Karpas-422 (cell line): ENCODE data around the gene SEMA3G. TPM values are rescaled to one million over a fixed set of nuclear protein-coding genes. Genes with fewer than 3 reads are reported as not detected.

Source experiments
- DNase-seq: peaks from one replicate; pipeline ENCODE4 v3.0.0-alpha.2; 2015
- H2AFZ ChIP-seq: fragments of 200-600 bp; sonication (generic); 2 replicates; pipeline ENCODE4 v1.6.1; 2014; ENCODE audit warnings: antibody characterized with exemption, low read length, mixed read lengths
- H3K27ac ChIP-seq: fragments of 200-600 bp; sonication (generic); 2 replicates; pipeline ENCODE4 v1.5.1; 2014; ENCODE audit warnings: mild to moderate bottlenecking, low read length, moderate library complexity
- H3K27me3 ChIP-seq: fragments of 200-600 bp; sonication (generic); 2 replicates; pipeline ENCODE4 v1.6.1; 2014; ENCODE audit warnings: low read length, mixed read lengths
- H3K36me3 ChIP-seq: fragments of 200-600 bp; sonication (generic); 2 replicates; pipeline ENCODE4 v1.6.1; 2014; ENCODE audit warnings: low read length, mixed read lengths; ENCODE audit not compliant: insufficient read depth
- H3K4me1 ChIP-seq: fragments of 200-600 bp; sonication (generic); 2 replicates; pipeline ENCODE4 v1.6.1; 2014; ENCODE audit warnings: mild to moderate bottlenecking, low read length, mixed read lengths
- H3K4me2 ChIP-seq: fragments of 200-600 bp; sonication (generic); 2 replicates; pipeline ENCODE4 v1.6.1; 2014; ENCODE audit warnings: low read length, low read depth, mild to moderate bottlenecking; ENCODE audit not compliant: poor library complexity, severe bottlenecking
- H3K4me3 ChIP-seq: fragments of 200-600 bp; sonication (generic); 2 replicates; pipeline ENCODE4 v1.5.1; 2014; ENCODE audit warnings: mild to moderate bottlenecking, antibody characterized with exemption, low read length, mixed read lengths
- H3K79me2 ChIP-seq: fragments of 200-600 bp; sonication (generic); 2 replicates; pipeline ENCODE4 v1.6.1; 2014; ENCODE audit warnings: mild to moderate bottlenecking, low read length, mixed read lengths
- H3K9ac ChIP-seq: fragments of 200-600 bp; sonication (generic); 2 replicates; pipeline ENCODE4 v1.6.0; 2014; ENCODE audit warnings: low read length
- H3K9me2 ChIP-seq: fragments of 200-600 bp; sonication (generic), shearing (Covaris generic); replicated peaks from 2 replicates; pipeline ENCODE4 v1.6.0; 2014; ENCODE audit warnings: mild to moderate bottlenecking, low read length, moderate library complexity; ENCODE audit not compliant: insufficient read depth
- H3K9me3 ChIP-seq: fragments of 300-700, 200-600 bp; sonication (generic); 2 replicates; pipeline ENCODE4 v1.6.1; 2014; ENCODE audit warnings: low read length, mixed read lengths
- H4K20me1 ChIP-seq: fragments of 200-600 bp; sonication (generic); 2 replicates; pipeline ENCODE4 v1.6.1; 2014; ENCODE audit warnings: mild to moderate bottlenecking, antibody characterized with exemption, low read length, low read depth; ENCODE audit not compliant: insufficient read depth
- total RNA-seq: library from RNA; depleted of rRNA; stranded (reverse); fragments of >200 nt; shearing (Covaris generic); gene quantifications from 2 replicates; pipeline ENCODE4 v1.2.3, GENCODE V29; 2014; ENCODE audit warnings: low replicate concordance

The SEMA3G gene
- total RNA-seq, 1 experiment from 2014 or later = not detected

DNA sequence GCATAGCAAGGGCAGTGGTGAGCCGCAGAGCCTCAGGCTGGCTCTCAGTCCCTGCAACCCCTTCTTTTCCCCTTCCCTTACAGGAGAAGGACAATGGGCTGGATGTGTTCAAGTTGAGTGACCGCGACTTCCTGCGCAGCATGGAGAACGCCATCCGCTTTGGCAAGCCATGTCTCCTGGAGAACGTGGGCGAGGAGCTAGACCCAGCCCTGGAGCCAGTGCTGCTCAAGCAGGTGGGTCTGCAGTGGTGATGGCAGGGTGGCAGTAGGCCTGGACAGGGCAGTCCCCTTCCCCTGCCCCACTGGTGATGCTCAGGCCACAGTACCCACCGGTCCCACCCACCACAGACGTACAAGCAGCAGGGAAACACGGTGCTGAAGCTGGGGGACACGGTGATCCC, 53.8 kb downstream of the SEMA3G start:
- H3K27me3 ChIP-seq = no peaks in the 10 kb centered on the region
- peaks cover 25% of the 10 kb centered on the region for H3K4me1 ChIP-seq
- H3K9ac ChIP-seq = no peak overlapping the region
- H3K79me2 ChIP-seq = no peaks in the 10 kb centered on the region
- H3K27ac ChIP-seq = no peak overlapping the region
- no peaks in the 10 kb centered on the region for H3K9me2 ChIP-seq
- no peak overlapping the region for H3K4me2 ChIP-seq
- no peak for DNase-seq
- H3K9me3 ChIP-seq = no peaks in the 10 kb centered on the region
- no peaks in the 10 kb centered on the region for H4K20me1 ChIP-seq
- H3K4me3 ChIP-seq = no peak overlapping the region
- no peaks in the 10 kb centered on the region for H3K36me3 ChIP-seq
- no peak overlapping the region for H2AFZ ChIP-seq

DNA sequence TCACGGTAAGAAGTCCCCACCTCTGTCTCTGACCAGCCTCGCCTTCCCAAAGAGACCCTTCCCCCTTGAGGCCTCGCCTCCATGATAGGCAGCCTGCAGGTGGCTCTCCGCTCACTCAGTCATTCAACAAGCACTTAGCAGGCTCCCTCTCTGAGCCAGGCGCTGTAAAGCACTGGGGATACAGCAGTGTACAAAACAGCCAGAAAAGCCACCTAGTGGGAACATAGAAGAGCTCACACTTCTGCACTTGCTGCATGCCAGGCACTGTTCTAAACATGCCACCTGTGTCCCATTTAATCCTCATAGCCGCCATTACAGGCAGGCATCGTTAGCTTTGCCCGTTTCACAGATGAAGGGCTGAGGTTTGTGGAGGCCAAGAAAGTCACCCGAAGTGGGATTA, 56.0 kb downstream of the SEMA3G start:
- H3K79me2 ChIP-seq = no peaks in the 10 kb centered on the region
- no peak overlapping the region for H3K4me3 ChIP-seq
- H3K9me2 ChIP-seq = no peaks in the 10 kb centered on the region
- H3K9me3 ChIP-seq = no peaks in the 10 kb centered on the region
- no peaks in the 10 kb centered on the region for H3K27me3 ChIP-seq
- peak; percentile 76 for DNase-seq
- H3K27ac ChIP-seq = no peak overlapping the region
- no peak overlapping the region for H2AFZ ChIP-seq
- no peak overlapping the region for H3K9ac ChIP-seq
- H3K4me1 ChIP-seq = peaks cover 45% of the 10 kb centered on the region
- no peaks in the 10 kb centered on the region for H4K20me1 ChIP-seq
- no peak overlapping the region for H3K4me2 ChIP-seq
- H3K36me3 ChIP-seq = no peaks in the 10 kb centered on the region

DNA sequence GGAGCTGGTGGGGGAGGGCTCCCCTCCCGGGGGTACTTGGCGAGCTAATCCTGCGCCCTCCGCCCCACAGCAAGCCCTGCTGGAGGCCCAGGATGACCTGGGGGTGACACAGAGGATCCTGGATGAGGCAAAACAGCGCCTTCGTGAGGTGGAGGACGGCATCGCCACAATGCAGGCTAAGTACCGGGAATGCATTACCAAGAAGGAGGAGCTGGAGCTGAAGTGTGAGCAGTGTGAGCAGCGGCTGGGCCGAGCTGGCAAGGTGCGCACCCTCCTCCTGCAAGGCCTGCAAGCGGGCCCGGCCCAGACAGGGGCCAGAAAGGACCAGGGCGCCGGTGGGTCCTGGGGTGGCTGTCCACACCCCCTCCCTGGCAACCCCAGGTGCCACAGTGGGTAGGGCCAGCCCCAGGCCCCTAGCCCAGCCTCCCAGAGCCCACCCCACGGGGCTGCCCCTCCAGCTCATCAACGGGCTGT, 56.5 kb downstream of the SEMA3G start:
- Histone ChIP-seq H3K79me2 (no peaks in the 10 kb centered on the region), H3K4me2 (peak overlapping the region; percentile 77), H3K9me2 (no peaks in the 10 kb centered on the region), H3K27me3 (no peaks in the 10 kb centered on the region), H4K20me1 (no peaks in the 10 kb centered on the region), H3K4me3 (no peak overlapping the region; the same call in 1 of the 2 replicates), H3K4me1 (peaks cover 47% of the 10 kb centered on the region), H2AFZ (no peak overlapping the region), H3K36me3 (no peaks in the 10 kb centered on the region), H3K9ac (peak overlapping the region; percentile 74; the same call in 1 of the 2 replicates), H3K9me3 (no peaks in the 10 kb centered on the region), H3K27ac (peak overlapping the region; percentile 92; the same call in 1 of the 2 replicates)
- DNase-seq = peak; percentile 70

DNA sequence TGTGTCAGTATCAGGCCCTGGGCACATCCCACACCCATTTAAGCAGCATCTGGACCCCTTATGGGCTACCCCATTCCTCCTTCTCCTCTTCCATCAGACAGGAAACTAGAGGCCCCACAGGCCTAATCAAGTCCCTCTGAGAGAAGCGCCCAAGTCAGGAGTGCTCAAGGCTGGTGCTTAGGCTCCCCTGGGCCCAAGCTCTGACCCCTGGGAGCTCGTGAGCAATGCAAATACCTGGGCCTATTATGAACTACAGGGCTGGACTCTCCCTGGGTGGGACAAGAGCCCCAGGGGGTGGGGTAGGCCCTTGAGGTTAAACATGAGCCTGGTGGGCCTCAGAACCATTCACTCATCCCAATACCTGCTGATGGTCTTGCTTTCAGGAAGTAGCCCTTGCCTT, 57.4 kb downstream of the SEMA3G start:
- no peaks in the 10 kb centered on the region for H3K27me3 ChIP-seq
- H3K27ac ChIP-seq = peak overlapping the region; percentile 92
- H3K9me3 ChIP-seq = no peaks in the 10 kb centered on the region
- peak overlapping the region; percentile 58 for H3K4me3 ChIP-seq
- H3K4me2 ChIP-seq = peak overlapping the region; percentile 77
- no peaks in the 10 kb centered on the region for H3K9me2 ChIP-seq
- DNase-seq = peak; percentile 95
- H3K36me3 ChIP-seq = no peaks in the 10 kb centered on the region
- no peak overlapping the region for H2AFZ ChIP-seq
- H4K20me1 ChIP-seq = no peaks in the 10 kb centered on the region
- H3K4me1 ChIP-seq = peaks cover 47% of the 10 kb centered on the region
- H3K9ac ChIP-seq = peak overlapping the region; percentile 74
- H3K79me2 ChIP-seq = no peaks in the 10 kb centered on the region

GRCh38 chr3:52385157-52385556, 59.7 kb downstream of the SEMA3G start:
- Histone ChIP-seq H3K4me2 (peak overlapping the region; percentile 8), H2AFZ (no peak overlapping the region)

GRCh38 chr3:52384019-52384761, 60.7 kb downstream of the SEMA3G start:
- no peak overlapping the region for H3K27ac ChIP-seq
- H3K9me3 ChIP-seq = no peaks in the 10 kb centered on the region
- H3K4me2 ChIP-seq = no peak overlapping the region
- H3K9me2 ChIP-seq = no peaks in the 10 kb centered on the region
- H4K20me1 ChIP-seq = no peaks in the 10 kb centered on the region
- H3K9ac ChIP-seq = no peak overlapping the region
- no peaks in the 10 kb centered on the region for H3K36me3 ChIP-seq
- H3K4me3 ChIP-seq = no peak overlapping the region
- no peak overlapping the region for H2AFZ ChIP-seq
- peaks cover 48% of the 10 kb centered on the region for H3K4me1 ChIP-seq
- no peaks in the 10 kb centered on the region for H3K27me3 ChIP-seq
- no peak for DNase-seq
- no peaks in the 10 kb centered on the region for H3K79me2 ChIP-seq

More at GRCh38 chr3:52385157-52385556, 59.7 kb downstream of the SEMA3G start:
- H3K4me3 ChIP-seq = no peak overlapping the region
- H3K27me3 ChIP-seq = no peaks in the 10 kb centered on the region
- 0 out of 2 replicates have a peak overlapping the region, but pooled peaks have one; percentile 10 for H3K9ac ChIP-seq
- no peaks in the 10 kb centered on the region for H3K9me2 ChIP-seq
- no peak overlapping the region for H3K27ac ChIP-seq
- H3K9me3 ChIP-seq = no peaks in the 10 kb centered on the region
- no peaks in the 10 kb centered on the region for H3K36me3 ChIP-seq
- H3K79me2 ChIP-seq = no peaks in the 10 kb centered on the region
- DNase-seq = peak; percentile 93
- H4K20me1 ChIP-seq = no peaks in the 10 kb centered on the region
- H3K4me1 ChIP-seq = peaks cover 47% of the 10 kb centered on the region

DNA sequence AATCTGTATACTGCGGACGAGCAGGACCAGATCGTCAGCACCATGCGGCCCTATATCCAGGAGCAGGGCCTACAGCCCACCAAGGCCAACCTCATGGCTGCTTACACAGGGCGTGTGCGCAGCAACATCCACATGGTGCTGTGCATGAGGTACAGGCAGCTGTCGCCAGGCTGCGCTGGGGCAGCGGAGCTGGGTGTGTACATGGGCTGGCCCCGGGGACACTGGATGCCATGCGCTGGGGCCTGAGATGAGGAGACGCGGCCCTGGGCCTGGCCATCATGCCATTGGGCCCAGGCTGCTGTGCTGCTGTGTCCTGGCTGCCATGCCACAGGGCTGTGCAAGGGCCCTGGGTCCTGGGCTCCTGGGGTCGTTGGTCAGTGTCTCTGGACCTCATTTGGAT, 61.5 kb downstream of the SEMA3G start:
- Histone ChIP-seq H3K4me3 (no peak overlapping the region), H3K27me3 (no peaks in the 10 kb centered on the region), H3K79me2 (no peaks in the 10 kb centered on the region), H3K9me2 (no peaks in the 10 kb centered on the region), H3K36me3 (no peaks in the 10 kb centered on the region), H3K27ac (no peak overlapping the region), H4K20me1 (no peaks in the 10 kb centered on the region), H3K4me2 (no peak overlapping the region), H3K9ac (no peak overlapping the region), H3K9me3 (no peaks in the 10 kb centered on the region), H3K4me1 (peaks cover 54% of the 10 kb centered on the region), H2AFZ (no peak overlapping the region)
- DNase-seq = no peak
